ENCODE data around the gene KCTD10. TPM values are rescaled to one million over a fixed set of nuclear protein-coding genes. Genes with fewer than 3 reads are reported as not detected.

KCTD10 gene
- total RNA-seq, 1 experiment from 2014 or later: 71.3 TPM

DNA sequence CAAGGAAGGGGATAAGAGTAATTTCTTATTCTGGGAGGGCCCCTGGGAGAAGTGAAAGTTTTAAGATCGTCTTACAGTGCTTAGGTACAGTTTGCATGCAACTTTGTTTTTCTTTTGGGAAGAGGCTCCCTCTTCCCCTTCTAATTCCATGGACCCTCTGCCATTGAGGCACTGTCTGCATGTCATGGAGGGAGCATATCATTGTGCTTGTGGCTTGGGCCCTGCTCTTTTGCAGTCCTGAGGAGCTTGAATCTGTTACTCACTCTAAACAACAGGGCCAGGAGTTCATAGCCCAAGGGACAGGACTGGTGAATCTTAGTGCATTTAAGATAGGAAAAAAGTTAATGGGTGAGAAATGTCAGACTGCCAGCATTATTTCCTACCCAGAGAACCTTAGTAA is 2.7 kb upstream of the KCTD10 start:
- H4K5ac ChIP-seq (ENCODE audit: insufficient read length, low read depth, low read length): no peak overlapping the region
- H2BK15ac ChIP-seq (ENCODE audit: low read depth, low read length): no peak overlapping the region
- Mint-ChIP-seq H3K27ac (no peak overlapping the region), H3K9me3 (no peaks in the 10 kb centered on the region), H3K4me1 (peaks cover 17 to 23% of the 10 kb centered on the region in 2 experiments), H3K27me3 (ENCODE audit: low read depth) (no peaks in the 10 kb centered on the region), H3K4me3 (no peak overlapping the region), H3K36me3 (ENCODE audit: insufficient read depth in 1 of 3, low read depth in 3 of 3) (peaks cover 2 to 12% (median 11%) of the 10 kb centered on the region in 3 experiments; a peak in 5 of 7 replicates)
- no peak overlapping the region for H3K9ac ChIP-seq (ENCODE audit: extremely low read depth, insufficient read length, low read length)
- no peak overlapping the region for H2AK5ac ChIP-seq (ENCODE audit: insufficient read length, low read length)
- H3K27me3 ChIP-seq (ENCODE audit: insufficient read depth, low read length): no peaks in the 10 kb centered on the region
- H3K18ac ChIP-seq (ENCODE audit: insufficient read length, low read depth, low read length): no peak overlapping the region
- no peak overlapping the region for H2AFZ ChIP-seq (ENCODE audit: low read length)
- no peak overlapping the region for H3K4me2 ChIP-seq (ENCODE audit: insufficient read depth, insufficient read length, low read length)
- no peak overlapping the region for H3K14ac ChIP-seq (ENCODE audit: insufficient read depth, low read length)
- no peaks in the 10 kb centered on the region for H3K9me3 ChIP-seq (ENCODE audit: control insufficient read depth, low read depth, low read length)
- no peak overlapping the region for H2BK12ac ChIP-seq (ENCODE audit: insufficient read length, low read depth, low read length)
- peaks cover 6% of the 10 kb centered on the region for H3K79me1 ChIP-seq (ENCODE audit: insufficient read depth, low read depth, low read length, poor library complexity, severe bottlenecking)
- no peaks in the 10 kb centered on the region for H4K20me1 ChIP-seq (ENCODE audit: control insufficient read depth, insufficient read depth, insufficient read length)
- H3K4ac ChIP-seq (ENCODE audit: low read depth, low read length): no peak overlapping the region
- no peak for DNase-seq
- no peak overlapping the region for H3K27ac ChIP-seq (ENCODE audit: insufficient read length, low read depth, low read length)
- no peak overlapping the region for H2BK5ac ChIP-seq (ENCODE audit: insufficient read length, low read length)
- no peak overlapping the region for H4K91ac ChIP-seq (ENCODE audit: insufficient read length, low read depth, low read length)
- TF ChIP-seq, protein P1, sequence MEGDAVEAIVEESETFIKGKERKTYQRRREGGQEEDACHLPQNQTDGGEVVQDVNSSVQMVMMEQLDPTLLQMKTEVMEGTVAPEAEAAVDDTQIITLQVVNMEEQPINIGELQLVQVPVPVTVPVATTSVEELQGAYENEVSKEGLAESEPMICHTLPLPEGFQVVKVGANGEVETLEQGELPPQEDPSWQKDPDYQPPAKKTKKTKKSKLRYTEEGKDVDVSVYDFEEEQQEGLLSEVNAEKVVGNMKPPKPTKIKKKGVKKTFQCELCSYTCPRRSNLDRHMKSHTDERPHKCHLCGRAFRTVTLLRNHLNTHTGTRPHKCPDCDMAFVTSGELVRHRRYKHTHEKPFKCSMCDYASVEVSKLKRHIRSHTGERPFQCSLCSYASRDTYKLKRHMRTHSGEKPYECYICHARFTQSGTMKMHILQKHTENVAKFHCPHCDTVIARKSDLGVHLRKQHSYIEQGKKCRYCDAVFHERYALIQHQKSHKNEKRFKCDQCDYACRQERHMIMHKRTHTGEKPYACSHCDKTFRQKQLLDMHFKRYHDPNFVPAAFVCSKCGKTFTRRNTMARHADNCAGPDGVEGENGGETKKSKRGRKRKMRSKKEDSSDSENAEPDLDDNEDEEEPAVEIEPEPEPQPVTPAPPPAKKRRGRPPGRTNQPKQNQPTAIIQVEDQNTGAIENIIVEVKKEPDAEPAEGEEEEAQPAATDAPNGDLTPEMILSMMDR (conservative IDR thresholded peaks at IDR 0.05): no peak
- H2BK20ac ChIP-seq (ENCODE audit: low read depth, low read length, poor library complexity, severe bottlenecking): no peak overlapping the region
- peaks cover 4% of the 10 kb centered on the region; the same call in 1 of the 2 replicates for H3K4me1 ChIP-seq (ENCODE audit: insufficient read depth, low read length)
- H3T11ph ChIP-seq (ENCODE audit: low read length): no peak overlapping the region
- no CpG with 5 or more reads among the region's 1 CpG for WGBS (ENCODE audit: extremely low coverage, insufficient read length, low lambda C conversion rate)
- no peak overlapping the region for H4K8ac ChIP-seq (replicated peaks; ENCODE audit: insufficient read length, low read depth, low read length)
- H3K56ac ChIP-seq (ENCODE audit: insufficient read length, low read depth, low read length): no peak overlapping the region
- H3K79me2 ChIP-seq (ENCODE audit: insufficient read depth, low read length): peaks cover 22% of the 10 kb centered on the region; the same call in 1 of the 2 replicates
- H3K23me2 ChIP-seq (ENCODE audit: insufficient read length, low read depth, low read length, poor library complexity, severe bottlenecking): peaks cover 21% of the 10 kb centered on the region
- no peak overlapping the region for H2BK120ac ChIP-seq (ENCODE audit: low read depth, low read length, poor library complexity, severe bottlenecking)
- H3K23ac ChIP-seq (ENCODE audit: insufficient read length, low read depth, low read length): no peak overlapping the region
